HEK293 (cell line): ENCODE measurements around the gene TAX1BP1.

ENCODE experiments used
- CTCF ChIA-PET: fragments of 350-600 bp; formaldehyde crosslinking; extraction: SDS; loops from one replicate; lab custom pipeline; 2021; ENCODE audit warnings: antibody characterized with exemption; lab: Yijun Ruan, JAX
- POLR2A ChIA-PET: fragments of 300-600 bp; formaldehyde crosslinking; extraction: SDS; loops from one replicate; lab custom pipeline; 2020; ENCODE audit warnings: antibody characterized with exemption, inconsistent platforms; lab: Yijun Ruan, JAX
- H3K27ac ChIP-seq: fragments of 200-500 bp; sonication (Bioruptor generic); 2 replicates; pipeline ENCODE4 v1.5.1; 2014; ENCODE audit warnings: low read depth, low read length, control low read depth, inconsistent platforms; ENCODE audit errors: extremely low read depth
- H3K36me3 ChIP-seq, 2 experiments: fragments of 200-500 bp in 1 of 2; sonication (Bioruptor generic) in 1 of 2; 1 replicate in 1 of 2; 2 replicates in 1 of 2; pipeline ENCODE4 v1.5.1; 2014 to 2017; ENCODE audit warnings: inconsistent platforms in 2 of 2, low read length in 2 of 2; ENCODE audit not compliant: control insufficient read depth in 2 of 2, insufficient read depth in 1 of 2
- H3K4me1 ChIP-seq: fragments of 200-500 bp; sonication (Bioruptor generic); 2 replicates; pipeline ENCODE4 v1.5.1; 2014; ENCODE audit warnings: mild to moderate bottlenecking, low read length, inconsistent platforms; ENCODE audit not compliant: control insufficient read depth, insufficient read depth
- H3K4me3 ChIP-seq: 2 replicates; pipeline ENCODE4 v1.5.1; 2011; ENCODE audit warnings: low read depth, mild to moderate bottlenecking, control low read depth, low read length, moderate library complexity
- H3K9me3 ChIP-seq: fragments of 200-500 bp; sonication (Bioruptor generic); 2 replicates; pipeline ENCODE4 v1.5.1; 2014; ENCODE audit warnings: low read depth, low read length, inconsistent platforms; ENCODE audit not compliant: control insufficient read depth, insufficient read depth
- GLIS1 ChIP-seq: fragments of 450-650 bp; formaldehyde crosslinking; IDR thresholded peaks from 2 replicates; pipeline ENCODE4 v1.5.1; 2016; ENCODE audit warnings: missing biosample characterization, missing genetic modification characterization
- HIC1 ChIP-seq: fragments of 450-650 bp; formaldehyde crosslinking; IDR thresholded peaks from 2 replicates; pipeline ENCODE4 v1.5.1; 2016; ENCODE audit warnings: missing biosample characterization, missing genetic modification characterization
- HOXD13 ChIP-seq: sonication (generic); formaldehyde crosslinking; IDR thresholded peaks from 2 replicates; pipeline ENCODE4 v1.8.0; 2022; ENCODE audit warnings: missing genetic modification reagents, borderline replicate concordance
- KLF16 ChIP-seq: fragments of 450-650 bp; formaldehyde crosslinking; IDR thresholded peaks from 2 replicates; pipeline ENCODE4 v1.5.1; 2017; ENCODE audit warnings: missing biosample characterization, missing genetic modification characterization
- KLF9 ChIP-seq: fragments of 450-650 bp; formaldehyde crosslinking; IDR thresholded peaks from 2 replicates; pipeline ENCODE4 v1.5.1; 2016; ENCODE audit warnings: missing biosample characterization, missing genetic modification characterization, low read depth
- REPIN1 ChIP-seq: fragments of 450-650 bp; formaldehyde crosslinking; IDR thresholded peaks from 2 replicates; pipeline ENCODE4 v1.5.1; 2017; ENCODE audit warnings: missing biosample characterization, missing genetic modification characterization, low read depth
- ZBTB20 ChIP-seq: fragments of 450-650 bp; formaldehyde crosslinking; IDR thresholded peaks from 2 replicates; pipeline ENCODE4 v1.5.1; 2016; ENCODE audit warnings: missing biosample characterization, missing genetic modification characterization
- ZBTB49 ChIP-seq: fragments of 450-650 bp; formaldehyde crosslinking; IDR thresholded peaks from 2 replicates; pipeline ENCODE4 v1.5.1; 2016; ENCODE audit warnings: missing biosample characterization, missing genetic modification characterization, low read depth
- ZNF121 ChIP-seq: fragments of 450-650 bp; formaldehyde crosslinking; IDR thresholded peaks from 2 replicates; pipeline ENCODE4 v1.5.1; 2016; ENCODE audit warnings: missing biosample characterization, missing genetic modification characterization
- ZNF133 ChIP-seq: fragments of 450-650 bp; formaldehyde crosslinking; IDR thresholded peaks from 2 replicates; pipeline ENCODE4 v1.5.1; 2016; ENCODE audit warnings: missing biosample characterization, missing genetic modification characterization
- ZNF175 ChIP-seq: fragments of 450-650 bp; formaldehyde crosslinking; IDR thresholded peaks from 2 replicates; pipeline ENCODE4 v1.5.1; 2016; ENCODE audit warnings: missing biosample characterization, missing genetic modification characterization
- ZNF18 ChIP-seq: fragments of 450-650 bp; formaldehyde crosslinking; IDR thresholded peaks from 2 replicates; pipeline ENCODE4 v1.5.1; 2016; ENCODE audit warnings: missing biosample characterization, missing genetic modification characterization
- ZNF202 ChIP-seq: fragments of 450-650 bp; formaldehyde crosslinking; IDR thresholded peaks from 2 replicates; pipeline ENCODE4 v1.5.1; 2016; ENCODE audit warnings: missing biosample characterization, missing genetic modification characterization, borderline replicate concordance
- ZNF274 ChIP-seq, 2 experiments: fragments of 200-500 bp in 1 of 2; fragments of 450-650 bp in 1 of 2; sonication (Bioruptor generic) in 1 of 2; formaldehyde crosslinking in 1 of 2; IDR thresholded peaks; 2 replicates each; pipeline versions ENCODE4 v1.5.1 to v1.6.1; 2014 to 2016; ENCODE audit warnings: borderline replicate concordance in 1 of 2, inconsistent platforms in 1 of 2, low read length in 1 of 2, missing biosample characterization in 1 of 2, missing genetic modification characterization in 1 of 2
- ZNF449 ChIP-seq: fragments of 450-650 bp; formaldehyde crosslinking; IDR thresholded peaks from 2 replicates; pipeline ENCODE4 v1.5.1; 2017; ENCODE audit warnings: missing biosample characterization, mild to moderate bottlenecking, missing genetic modification characterization, moderate library complexity
- ZNF513 ChIP-seq: fragments of 450-650 bp; IDR thresholded peaks from 2 replicates; pipeline ENCODE4 v1.5.1; 2018; ENCODE audit warnings: missing biosample characterization, missing genetic modification characterization
- ZNF521 ChIP-seq: fragments of 450-650 bp; formaldehyde crosslinking; IDR thresholded peaks from 2 replicates; pipeline ENCODE4 v1.5.1; 2017; ENCODE audit warnings: missing biosample characterization, mild to moderate bottlenecking, missing genetic modification characterization
- ZNF560 ChIP-seq: fragments of 450-650 bp; formaldehyde crosslinking; IDR thresholded peaks from 2 replicates; pipeline ENCODE4 v1.5.1; 2017; ENCODE audit warnings: missing biosample characterization, missing genetic modification characterization, borderline replicate concordance
- ZNF639 ChIP-seq: fragments of 450-650 bp; formaldehyde crosslinking; IDR thresholded peaks from 2 replicates; pipeline ENCODE4 v1.5.1; 2016; ENCODE audit warnings: missing biosample characterization, missing genetic modification characterization
- ZNF645 ChIP-seq: fragments of 450-650 bp; formaldehyde crosslinking; IDR thresholded peaks from 2 replicates; pipeline ENCODE4; 2016; ENCODE audit warnings: missing biosample characterization, missing genetic modification characterization

Gene TAX1BP1

GRCh38 chr7:27872356-27873275 lies 132.7 kb downstream of the TAX1BP1 start (continued):
- TF ChIP-seq HIC1 (tag by site-specific recombination) = no peak
- TF ChIP-seq ZNF175 (tag by site-specific recombination) = no peak
- TF ChIP-seq ZNF639 = no peak
- no peak for TF ChIP-seq GLIS1
- TF ChIP-seq ZBTB49 (tag by site-specific recombination) = no peak
- TF ChIP-seq ZNF18 (tag by site-specific recombination) = no peak
- TF ChIP-seq ZNF121 = no peak
- TF ChIP-seq HOXD13 (CRISPR knock-in tag) = no peak
- TF ChIP-seq ZNF560 = no peak

- Histone ChIP-seq H3K36me3 (no peaks in the 10 kb centered on the region), H3K4me3 (no peak overlapping the region), H3K4me1 (no peaks in the 10 kb centered on the region), H3K9me3 (no peaks in the 10 kb centered on the region), H3K27ac (no peak overlapping the region)
- ChIA-PET POLR2A (no interaction called here), CTCF (interaction anchor here (1.0 kb wide), 1 partner anchor 678 kb away, joined by 4 read pairs; no protein-coding TSS in a partner anchor)
- TF ChIP-seq REPIN1 (tag by site-specific recombination) (no peak), ZNF645 (tag by site-specific recombination) (no peak), KLF16 (tag by site-specific recombination) (no peak), ZNF202 (tag by site-specific recombination) (no peak), ZNF133 (tag by site-specific recombination) (no peak), ZNF521 (tag by site-specific recombination) (no peak), ZNF274 (IDR thresholded peaks at IDR 0.05; ENCODE audit: low read length) (no peak), ZNF274 (tag by site-specific recombination; IDR thresholded peaks at IDR 0.05; ENCODE audit: borderline replicate concordance) (no peak), ZNF513 (tag by site-specific recombination) (no peak), KLF9 (no peak), ZBTB20 (tag by site-specific recombination) (no peak), ZNF449 (tag by site-specific recombination) (no peak)
These were observed 134.3 kb downstream of the TAX1BP1 start for GRCh38 chr7:27873981-27874957.
